Lower lobe of right lung (tissue), 2 donors: Measurements from ENCODE around the gene TIMP1. TPM values are rescaled to one million over a fixed set of nuclear protein-coding genes. Genes with fewer than 3 reads are reported as not detected.

ENCODE experiments used
- ATAC-seq, 2 donors: fragments of 200-7000 bp; cut with Tn5 transposase; one replicate each; pipeline ENCODE4 v1.9.1; 2020 to 2022; ENCODE audit warnings: mild to moderate bottlenecking in 2 of 2, moderate library complexity in 2 of 2
- DNase-seq: peaks from one replicate; pipeline ENCODE4 v3.0.0-alpha.2; 2020
- H3K27ac ChIP-seq: fragments of 200-600 bp; one replicate; pipeline ENCODE4 v1.8.0; 2022
- H3K27me3 ChIP-seq: fragments of 200-600 bp; one replicate; pipeline ENCODE4 v1.8.0; 2022; ENCODE audit warnings: low read depth
- H3K36me3 ChIP-seq: fragments of 200-600 bp; one replicate; pipeline ENCODE4 v1.8.0; 2022; ENCODE audit warnings: mild to moderate bottlenecking
- H3K4me1 ChIP-seq: fragments of 200-600 bp; one replicate; pipeline ENCODE4 v1.8.0; 2022
- H3K4me3 ChIP-seq: fragments of 200-600 bp; one replicate; pipeline ENCODE4 v1.8.0; 2022; ENCODE audit warnings: mild to moderate bottlenecking
- H3K9me3 ChIP-seq: fragments of 200-600 bp; one replicate; pipeline ENCODE4 v1.8.0; 2022
- CTCF ChIP-seq: fragments of 200-600 bp; IDR thresholded peaks from one replicate; pipeline ENCODE4 v1.8.0; 2022; ENCODE audit warnings: antibody characterized with exemption, mild to moderate bottlenecking
- intact Hi-C: fragments of 100-400 bp; cut with DNase I; formaldehyde crosslinking; loops from one replicate; pipeline ENCODE4 v1.11.0; 2022
- total RNA-seq: library from RNA; stranded (reverse); fragmentation: NEBNext Ultra II Directional; extraction: Animal tissue kit (Norgen Biotek cat#: 25700); gene quantifications from one replicate; pipeline ENCODE4 v1.2.1, GENCODE V29; 2021
- donor health status: DM: no; HTN: yes; CAD: no; lungs with severe emphysema.

TIMP1 gene
- total RNA-seq, 1 donor from 2014 or later, result 189 TPM

- no peak for TF ChIP-seq CTCF
- H3K36me3 ChIP-seq, result peaks cover 6% of the 10 kb centered on the region
- DNase-seq (no peak), ATAC-seq (no peak)
- intact Hi-C loops, result no loop called here
- no peaks in the 10 kb centered on the region for H3K27me3 ChIP-seq
- H3K4me3 ChIP-seq, result no peak overlapping the region
- peaks cover 15% of the 10 kb centered on the region for H3K4me1 ChIP-seq
- no peaks in the 10 kb centered on the region for H3K9me3 ChIP-seq
- H3K27ac ChIP-seq, result no peak overlapping the region
Measured at GRCh38 chrX:47558436-47558835, 23.8 kb upstream of the TIMP1 start.

GRCh38 chrX:47560179-47560933, 21.9 kb upstream of the TIMP1 start:
- Histone ChIP-seq H3K27ac (peak overlapping the region; percentile 92), H3K36me3 (peaks cover 25% of the 10 kb centered on the region), H3K4me3 (peak overlapping the region; percentile 70), H3K27me3 (no peaks in the 10 kb centered on the region), H3K9me3 (no peaks in the 10 kb centered on the region), H3K4me1 (peaks cover 15% of the 10 kb centered on the region)
- TF ChIP-seq CTCF, result no peak
- ATAC-seq (no peak), DNase-seq (no peak)
- intact Hi-C loops, result no loop called here

GRCh38 chrX:47560934-47561658, 21.1 kb upstream of the TIMP1 start, which contains the start of gene ARAF:
ARAF (plus strand) TSS chrX:47561205; CDS start chrX:47562968, 1,763 bp downstream.
- H3K27ac ChIP-seq, result peak within 1 kb of the TSS; percentile 92
- intact Hi-C loops, result no loop called here
- peak within 1 kb of the TSS; percentile 70 for H3K4me3 ChIP-seq
- no peaks in the 10 kb centered on the region for H3K9me3 ChIP-seq
- peak; percentile 96 for DNase-seq
- H3K36me3 ChIP-seq, result peaks cover 28% of the 10 kb centered on the region
- H3K4me1 ChIP-seq, result peaks cover 15% of the 10 kb centered on the region
- TF ChIP-seq CTCF, result no peak
- ATAC-seq, result peak; percentile 95 to 97
- H3K27me3 ChIP-seq, result no peaks in the 10 kb centered on the region

- peaks cover 32% of the 10 kb centered on the region for H3K36me3 ChIP-seq
- no peak for TF ChIP-seq CTCF
- no peaks in the 10 kb centered on the region for H3K9me3 ChIP-seq
- DNase-seq, result no peak
- intact Hi-C loops, result no loop called here
- ATAC-seq, result no peak
- no peaks in the 10 kb centered on the region for H3K27me3 ChIP-seq
- H3K4me3 ChIP-seq, result peak overlapping the region; percentile 70
- H3K27ac ChIP-seq, result peak overlapping the region; percentile 92
- H3K4me1 ChIP-seq, result peaks cover 15% of the 10 kb centered on the region
Measured at GRCh38 chrX:47561659-47562151, 20.5 kb upstream of the TIMP1 start.

- no peak for DNase-seq
- Histone ChIP-seq H3K36me3 (peaks cover 42% of the 10 kb centered on the region), H3K27ac (no peak overlapping the region), H3K27me3 (no peaks in the 10 kb centered on the region), H3K9me3 (no peaks in the 10 kb centered on the region), H3K4me3 (no peak overlapping the region), H3K4me1 (peaks cover 15% of the 10 kb centered on the region)
- TF ChIP-seq CTCF, result peak; percentile 27
- no peak for ATAC-seq
- intact Hi-C loops, result no loop called here
Measured at GRCh38 chrX:47562615-47563243, 19.5 kb upstream of the TIMP1 start.
